ENCODE measurements around the gene TRPV6.

DNA sequence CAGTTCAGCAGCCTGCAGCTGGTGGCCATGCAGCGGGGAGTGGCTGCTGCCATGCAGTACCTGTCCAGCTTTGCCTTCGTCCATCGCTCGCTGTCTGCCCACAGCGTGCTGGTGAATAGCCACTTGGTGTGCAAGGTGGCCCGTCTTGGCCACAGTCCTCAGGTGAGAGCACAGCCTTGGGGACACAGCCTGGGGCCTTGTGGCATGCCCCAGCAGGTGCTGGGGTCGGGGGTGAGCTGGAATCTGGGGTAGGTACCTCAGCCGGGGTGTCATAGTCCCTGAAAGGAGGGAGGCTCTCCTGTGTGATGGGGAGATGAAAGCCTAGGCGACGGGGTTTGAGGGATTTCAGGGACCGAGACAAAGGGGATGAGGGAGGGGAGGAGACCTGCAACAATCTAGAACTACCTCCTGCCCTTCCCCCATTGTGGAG is 16.5 kb downstream of the TRPV6 start:
- TF ChIP-seq POLR2A (IDR thresholded peaks at IDR 0.05) (no peak), EP300 (IDR thresholded peaks at IDR 0.05) (no peak)
- TF ChIP-seq, protein P1, sequence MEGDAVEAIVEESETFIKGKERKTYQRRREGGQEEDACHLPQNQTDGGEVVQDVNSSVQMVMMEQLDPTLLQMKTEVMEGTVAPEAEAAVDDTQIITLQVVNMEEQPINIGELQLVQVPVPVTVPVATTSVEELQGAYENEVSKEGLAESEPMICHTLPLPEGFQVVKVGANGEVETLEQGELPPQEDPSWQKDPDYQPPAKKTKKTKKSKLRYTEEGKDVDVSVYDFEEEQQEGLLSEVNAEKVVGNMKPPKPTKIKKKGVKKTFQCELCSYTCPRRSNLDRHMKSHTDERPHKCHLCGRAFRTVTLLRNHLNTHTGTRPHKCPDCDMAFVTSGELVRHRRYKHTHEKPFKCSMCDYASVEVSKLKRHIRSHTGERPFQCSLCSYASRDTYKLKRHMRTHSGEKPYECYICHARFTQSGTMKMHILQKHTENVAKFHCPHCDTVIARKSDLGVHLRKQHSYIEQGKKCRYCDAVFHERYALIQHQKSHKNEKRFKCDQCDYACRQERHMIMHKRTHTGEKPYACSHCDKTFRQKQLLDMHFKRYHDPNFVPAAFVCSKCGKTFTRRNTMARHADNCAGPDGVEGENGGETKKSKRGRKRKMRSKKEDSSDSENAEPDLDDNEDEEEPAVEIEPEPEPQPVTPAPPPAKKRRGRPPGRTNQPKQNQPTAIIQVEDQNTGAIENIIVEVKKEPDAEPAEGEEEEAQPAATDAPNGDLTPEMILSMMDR (IDR thresholded peaks at IDR 0.05) = no peak

Data from ovary (tissue), 3 donors.